B cell (primary cell): ENCODE results near the gene PLPPR2. TPM values are rescaled to one million over a fixed set of nuclear protein-coding genes. Genes with fewer than 3 reads are reported as not detected.

Experiments used
- ATAC-seq: fragments of 200-7000 bp; cut with Tn5 transposase; one replicate; pipeline ENCODE4 v1.10.0; 2021; ENCODE audit warnings: low read depth, mild to moderate bottlenecking, moderate number of reproducible peaks, moderate library complexity
- CTCF ChIA-PET: fragments of 350-600 bp; sonication (Branson Sonifier 250); formaldehyde crosslinking; loops from one replicate; lab custom pipeline; 2021; ENCODE audit warnings: antibody characterized with exemption, inconsistent platforms; lab: Charles Lee
- POLR2A ChIA-PET: fragments of 350-600 bp; sonication (Branson Sonifier 250); formaldehyde crosslinking; loops from one replicate; lab custom pipeline; 2021; ENCODE audit warnings: antibody characterized with exemption; lab: Charles Lee
- DNase-seq: peaks from one replicate; pipeline ENCODE4 v3.0.0; 2013
- H2AFZ ChIP-seq: 2 replicates; pipeline ENCODE4 v1.6.1; 2012; ENCODE audit warnings: mild to moderate bottlenecking, low read depth, low read length; ENCODE audit not compliant: insufficient read depth, poor library complexity, severe bottlenecking
- H3K27ac ChIP-seq, 2 donors: 1 replicate in 1 of 2; 2 replicates in 1 of 2; pipeline ENCODE4 v1.5.1; 2012 to 2013; ENCODE audit warnings: low read length in 2 of 2, mild to moderate bottlenecking in 2 of 2, moderate library complexity in 1 of 2
- H3K27me3 ChIP-seq, 4 experiments: fragments of 200-600 bp in 1 of 4; sonication (generic) in 1 of 4; replicated peaks in 1 of 4; 1 replicate in 2 of 4; 2 replicates in 2 of 4; pipeline versions ENCODE4 v1.6.1 to v1.7.0; 2013 to 2016; ENCODE audit warnings: low read length in 3 of 4, mild to moderate bottlenecking in 2 of 4, mixed read lengths in 1 of 4, moderate library complexity in 1 of 4; ENCODE audit not compliant: insufficient read depth in 4 of 4, control insufficient read depth in 3 of 4; ENCODE audit errors: control extremely low read depth in 1 of 4
- H3K36me3 ChIP-seq, 2 experiments: replicated peaks in 1 of 2; 1 replicate in 1 of 2; 2 replicates in 1 of 2; pipeline versions ENCODE4 v1.6.1 to v1.7.1; 2013; ENCODE audit warnings: low read length in 1 of 2; ENCODE audit not compliant: insufficient read depth in 2 of 2, control insufficient read depth in 1 of 2; ENCODE audit errors: control extremely low read depth in 1 of 2, extremely low read depth in 1 of 2
- H3K4me1 ChIP-seq, 2 donors: fragments of 200-600 bp in 1 of 2; sonication (generic) in 1 of 2; 1 replicate in 1 of 2; 2 replicates in 1 of 2; pipeline versions ENCODE4 v1.5.1 to v1.6.1; 2013 to 2017; ENCODE audit warnings: low read length in 2 of 2; ENCODE audit not compliant: control insufficient read depth in 2 of 2, insufficient read depth in 2 of 2
- H3K4me2 ChIP-seq: replicated peaks from 2 replicates; pipeline ENCODE3; 2012; ENCODE audit warnings: mild to moderate bottlenecking, low read depth, low read length; ENCODE audit not compliant: poor library complexity, severe bottlenecking
- H3K4me3 ChIP-seq, 5 experiments: fragments of 200-600 bp in 1 of 5; sonication (generic) in 1 of 5; 1 replicate in 3 of 5; 2 replicates in 2 of 5; pipeline versions ENCODE4 v1.5.1 to v1.7.0; 2011 to 2016; ENCODE audit warnings: low read length in 4 of 5, mild to moderate bottlenecking in 4 of 5, low read depth in 2 of 5, control low read depth in 1 of 5, moderate library complexity in 1 of 5; ENCODE audit not compliant: insufficient read depth in 1 of 5; ENCODE audit errors: control extremely low read depth in 1 of 5, extremely low read depth in 1 of 5
- H3K79me2 ChIP-seq: fragments of 200-600 bp; sonication (generic); one replicate; pipeline ENCODE4 v1.6.0; 2016; ENCODE audit warnings: low read length; ENCODE audit not compliant: control insufficient read depth, insufficient read depth
- H3K9ac ChIP-seq: fragments of 200-600 bp; sonication (generic); 2 replicates; pipeline ENCODE4 v1.6.1; 2017; ENCODE audit warnings: mild to moderate bottlenecking, low read length, moderate library complexity
- H3K9me3 ChIP-seq, 3 donors: one replicate each; pipeline versions ENCODE4 v1.6.1 to v1.7.1; 2013; ENCODE audit warnings: low read length in 2 of 3; ENCODE audit not compliant: control insufficient read depth in 2 of 3, insufficient read depth in 1 of 3; ENCODE audit errors: control extremely low read depth in 1 of 3
- H4K20me1 ChIP-seq: 2 replicates; pipeline ENCODE4 v1.6.0; 2012; ENCODE audit warnings: mild to moderate bottlenecking, low read length; ENCODE audit not compliant: insufficient read depth, control insufficient read depth, poor library complexity, severe bottlenecking
- H3K27ac Mint-ChIP-seq: one replicate; pipeline ENCODE4 v1.8.0; 2021; ENCODE audit warnings: mixed read lengths
- H3K27me3 Mint-ChIP-seq: one replicate; pipeline ENCODE4 v1.8.0; 2021; ENCODE audit warnings: mixed read lengths
- H3K4me1 Mint-ChIP-seq: one replicate; pipeline ENCODE4 v1.8.0; 2021; ENCODE audit warnings: mixed read lengths
- H3K4me3 Mint-ChIP-seq: one replicate; pipeline ENCODE4 v1.8.0; 2021; ENCODE audit warnings: mixed read lengths
- H3K9me3 Mint-ChIP-seq: one replicate; pipeline ENCODE4 v1.8.0; 2022; ENCODE audit warnings: mixed read lengths; ENCODE audit not compliant: insufficient read depth
- CTCF ChIP-seq: fragments of 200-600 bp; IDR thresholded peaks from one replicate; pipeline ENCODE4 v1.8.0; 2022; ENCODE audit warnings: antibody characterized with exemption, mild to moderate bottlenecking
- EZH2 ChIP-seq: IDR thresholded peaks from 2 replicates; pipeline ENCODE4 v1.6.1; 2012; ENCODE audit warnings: borderline replicate concordance, low read depth, mild to moderate bottlenecking, moderate library complexity, low read length; ENCODE audit not compliant: insufficient read depth, poor library complexity, severe bottlenecking
- WGBS: methylation state at CpG from one replicate; pipeline ENCODE4 v1.1.5; 2013; ENCODE audit warnings: missing lambda C conversion rate; ENCODE audit not compliant: insufficient coverage; 5-methylcytosine and 5-hydroxymethylcytosine counted together
- intact Hi-C: fragments of 100-400 bp; cut with micrococcal nuclease; formaldehyde crosslinking; loops from one replicate; pipeline ENCODE4 v1.10.0; 2022
- polyA plus RNA-seq: library from polyadenylated mRNA; depleted of rRNA; stranded (reverse); fragments of >200 nt; gene quantifications from 2 replicates; pipeline ENCODE4 v1.2.3, GENCODE V29; 2012
- total RNA-seq, 2 donors: library from RNA; stranded (reverse); fragments of 120-200 nt in 1 of 2; gene quantifications; 1 replicate in 1 of 2; 2 replicates in 1 of 2; pipeline versions ENCODE4 v1.2.3 to v1.2.4, GENCODE V29; 2013 to 2022

The PLPPR2 gene
- total and polyA plus RNA-seq, 2 donors (not counting 1 experiment from before 2014, with no cell fraction given) = 3.8 to 11.1 TPM

- TF ChIP-seq CTCF (no peak), EZH2 (no peak)
- Histone ChIP-seq H2AFZ (no peak overlapping the region), H3K79me2 (no peaks in the 10 kb centered on the region), H3K4me2 (no peak overlapping the region), H3K27me3 (no peaks in the 10 kb centered on the region), H3K4me3 (no peak overlapping the region), H3K36me3 (peaks cover 0 to 24% of the 10 kb centered on the region in 2 experiments), H4K20me1 (no peaks in the 10 kb centered on the region), H3K9me3 (no peaks in the 10 kb centered on the region), H3K4me1 (no peaks in the 10 kb centered on the region), H3K9ac (no peak overlapping the region), H3K27ac (no peak overlapping the region)
- no peak overlapping the region for H3K27ac Mint-ChIP-seq
- DNase-seq = no peak
- H3K27me3 Mint-ChIP-seq = no peaks in the 10 kb centered on the region
- ChIA-PET CTCF (interaction anchor here (0.5 kb wide), 1 partner anchor 130 kb away, joined by 3 read pairs; no protein-coding TSS in a partner anchor), POLR2A (no interaction called here)
- intact Hi-C loops = no loop called here
- no peak for ATAC-seq
- H3K4me3 Mint-ChIP-seq = no peak overlapping the region
- no peaks in the 10 kb centered on the region for H3K4me1 Mint-ChIP-seq
- no peaks in the 10 kb centered on the region for H3K9me3 Mint-ChIP-seq
- 97% methylated on average over 5 of the region's 7 CpGs for WGBS
These were observed 10.4 kb downstream of the PLPPR2 start for GRCh38 chr19:11365557-11366117.

DNA sequence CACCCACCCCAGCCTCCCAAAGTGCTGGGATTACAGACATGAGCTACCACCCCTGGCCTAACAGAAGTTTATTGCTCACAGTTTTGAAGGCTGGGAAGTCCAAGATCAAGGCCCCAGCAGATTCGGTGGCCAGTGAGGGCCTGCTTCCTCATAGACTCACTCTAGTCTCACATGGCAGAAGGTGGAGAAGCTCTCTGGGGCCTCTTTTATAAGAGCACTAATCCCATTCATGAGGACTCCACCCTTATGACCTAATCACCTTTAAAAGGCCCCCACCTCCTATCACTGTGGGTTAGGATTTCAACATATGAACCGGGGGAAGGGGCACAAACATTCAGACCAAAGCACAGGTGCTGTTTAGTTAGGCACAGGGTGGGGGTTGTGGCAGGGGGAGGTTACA is 12.3 kb downstream of the PLPPR2 start:
- CTCF ChIA-PET = interaction anchor here (1.4 kb wide), 1 partner anchor 13 kb away, joined by 8 read pairs; no protein-coding TSS in a partner anchor
- Histone ChIP-seq H3K27me3 (no peaks in the 10 kb centered on the region), H3K4me1 (no peaks in the 10 kb centered on the region), H3K4me2 (no peak overlapping the region), H4K20me1 (no peaks in the 10 kb centered on the region), H3K9me3 (no peaks in the 10 kb centered on the region), H2AFZ (no peak overlapping the region), H3K79me2 (no peaks in the 10 kb centered on the region), H3K4me3 (no peak overlapping the region), H3K36me3 (peaks cover 0 to 24% of the 10 kb centered on the region in 2 experiments), H3K27ac (no peak overlapping the region), H3K9ac (no peak overlapping the region)
- no peaks in the 10 kb centered on the region for H3K27me3 Mint-ChIP-seq
- H3K27ac Mint-ChIP-seq = no peak overlapping the region
- intact Hi-C loops = no loop called here
- TF ChIP-seq EZH2 (no peak), CTCF (no peak)
- DNase-seq (no peak), ATAC-seq (no peak)
- no peaks in the 10 kb centered on the region for H3K4me1 Mint-ChIP-seq
- H3K4me3 Mint-ChIP-seq = no peak overlapping the region
- POLR2A ChIA-PET = no interaction called here
- H3K9me3 Mint-ChIP-seq = no peaks in the 10 kb centered on the region
- 83% methylated on average over 1 of the region's 2 CpGs for WGBS
